Measurements from ENCODE around the gene DPEP3.
"Not testable (repeated sequence)": the region's sequence is repeated elsewhere in the genome, so short reads cannot be mapped to it uniquely, and the experiment has no call there.

Gene DPEP3

DNA sequence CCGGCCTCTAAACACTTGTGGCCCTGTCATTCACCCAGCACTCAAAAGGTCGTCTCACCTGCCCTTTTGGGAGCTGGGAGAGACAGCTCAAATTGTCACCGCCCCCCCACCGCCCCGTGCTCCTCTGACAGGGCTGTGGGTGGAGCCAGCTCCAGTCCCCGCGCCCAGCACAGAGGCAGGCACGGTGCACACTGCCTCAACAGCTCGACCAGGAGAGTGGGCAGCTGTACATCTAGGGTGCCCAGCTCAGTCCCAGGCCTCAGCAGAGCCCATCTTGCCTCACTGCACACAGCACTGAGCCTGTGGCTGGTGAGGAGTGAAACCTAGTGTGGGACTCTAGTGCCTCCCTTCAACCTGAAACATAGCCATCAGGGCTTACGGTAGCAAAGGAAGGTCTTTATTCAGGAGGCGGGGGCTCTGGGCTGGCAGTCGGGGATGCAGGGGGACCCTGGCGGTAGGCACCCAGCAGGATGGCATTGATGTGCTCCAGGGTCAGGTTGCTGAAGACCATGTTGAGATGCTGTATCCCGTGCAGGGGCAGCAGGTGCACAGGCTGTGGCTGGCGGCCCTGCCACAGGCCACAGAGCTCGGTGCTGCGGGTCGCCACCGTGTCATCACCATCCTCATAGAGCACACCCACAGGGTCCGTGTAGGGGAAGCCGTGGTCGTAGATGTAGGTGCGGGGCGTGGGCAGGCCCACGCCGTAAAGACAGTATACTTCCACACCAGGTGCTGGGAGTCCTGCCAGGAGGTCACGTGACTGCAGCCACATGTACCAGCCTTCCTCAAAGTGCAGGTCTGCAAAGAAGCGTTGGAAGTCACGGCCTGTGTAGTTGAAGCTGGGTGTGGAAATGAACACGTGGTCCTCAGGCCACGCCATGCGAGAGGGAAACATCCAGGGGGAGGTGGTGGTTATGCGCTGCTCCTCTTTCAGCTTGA is 40.5 kb downstream of the DPEP3 start:
- no peak for DNase-seq (ENCODE audit: low read depth)
- H3K4me3 ChIP-seq (ENCODE audit: low read depth, low read length), result no peak overlapping the region
- TF ChIP-seq CTCF (IDR thresholded peaks at IDR 0.05; ENCODE audit: control insufficient read depth, extremely low read depth, insufficient read depth), result no peak

GRCh38 chr16:67937713-67938112 is 42.6 kb downstream of the DPEP3 start:
- DNase-seq (ENCODE audit: low read depth); H3K4me3 ChIP-seq (ENCODE audit: low read depth, low read length): not testable (repeated sequence)

DNA sequence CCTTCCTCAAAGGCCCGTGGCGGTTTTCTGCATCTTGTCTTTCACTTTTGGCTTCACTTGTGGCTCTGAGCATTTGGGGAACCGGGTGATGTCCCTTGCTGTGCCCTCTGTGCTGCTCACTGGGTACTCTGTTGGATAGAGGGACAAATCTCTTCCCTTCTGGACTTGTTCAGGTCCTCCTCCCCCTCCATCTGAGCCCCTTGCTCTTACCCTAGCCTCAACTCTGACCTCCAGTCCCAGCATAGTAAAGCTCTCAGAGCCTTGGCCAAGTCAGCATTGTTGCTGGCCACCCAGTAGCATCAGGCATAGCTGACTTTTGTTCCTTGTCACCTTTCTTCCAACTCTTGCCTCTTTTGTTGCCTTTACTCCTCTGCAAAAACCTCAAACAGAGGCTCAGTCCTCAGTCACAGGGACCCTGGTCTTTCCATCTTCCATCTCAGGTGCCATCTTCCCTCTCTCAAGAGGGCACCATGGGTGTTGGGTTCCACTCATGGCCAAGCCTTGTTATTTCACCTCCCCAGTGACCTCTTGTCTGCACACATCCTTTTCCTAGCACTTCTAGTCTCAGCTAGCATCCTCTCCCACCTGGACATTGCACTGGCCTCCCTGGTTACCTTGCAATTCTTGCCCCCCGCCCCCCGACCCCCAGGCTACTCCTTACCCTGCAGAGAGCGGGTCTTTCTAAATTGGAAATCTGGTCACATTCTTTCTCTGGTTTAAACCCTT is 43.3 kb downstream of the DPEP3 start:
- TF ChIP-seq CTCF (IDR thresholded peaks at IDR 0.05; ENCODE audit: control insufficient read depth, extremely low read depth, insufficient read depth), result no peak
- peak overlapping the region; percentile 99 for H3K4me3 ChIP-seq (ENCODE audit: low read depth, low read length)
- DNase-seq (ENCODE audit: low read depth), result no peak

GRCh38 chr16:67936124-67936879 is 44.0 kb downstream of the DPEP3 start, which contains the start of gene PSMB10:
TSS of gene PSMB10 (minus strand) at chr16:67936850. CDS start at chr16:67936749, 101 bp downstream.
- H3K4me3 ChIP-seq (ENCODE audit: low read depth, low read length), result peak within 1 kb of the TSS; percentile 99
- no peak for TF ChIP-seq CTCF (IDR thresholded peaks at IDR 0.05; ENCODE audit: control insufficient read depth, extremely low read depth, insufficient read depth)
- no peak for DNase-seq (ENCODE audit: low read depth)

GRCh38 chr16:67935402-67936123 is 44.7 kb downstream of the DPEP3 start:
- no peak for TF ChIP-seq CTCF (IDR thresholded peaks at IDR 0.05; ENCODE audit: control insufficient read depth, extremely low read depth, insufficient read depth)
- DNase-seq (ENCODE audit: low read depth), result peak; percentile 95
- H3K4me3 ChIP-seq (ENCODE audit: low read depth, low read length), result peak overlapping the region; percentile 99

DNA sequence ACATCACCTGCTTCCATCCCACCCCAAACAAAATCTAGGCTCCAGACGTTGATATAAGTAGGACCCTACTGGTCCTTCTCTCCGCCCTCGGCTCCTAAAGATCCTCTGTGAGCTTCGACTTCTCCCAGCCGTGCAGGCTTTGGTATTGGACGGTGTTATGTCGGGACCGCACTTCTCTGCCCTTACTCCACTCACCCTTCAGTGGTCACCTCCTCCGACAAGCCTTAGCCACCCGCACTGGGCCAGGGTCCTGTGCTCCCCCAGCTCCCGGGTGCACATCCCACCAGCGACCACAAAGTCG is 45.2 kb downstream of the DPEP3 start:
- TF ChIP-seq CTCF (IDR thresholded peaks at IDR 0.05; ENCODE audit: control insufficient read depth, extremely low read depth, insufficient read depth), result no peak
- DNase-seq (ENCODE audit: low read depth), result no peak
- peak overlapping the region; percentile 99 for H3K4me3 ChIP-seq (ENCODE audit: low read depth, low read length)
